PFSK-1 (cell line): ENCODE data around the gene CBLL1.

Experiments
- POLR2AphosphoS5 ChIP-seq: IDR thresholded peaks from 2 replicates; pipeline ENCODE4 v1.6.1; 2012; ENCODE audit warnings: low read depth, mild to moderate bottlenecking, control low read depth, low read length, moderate library complexity
- REST ChIP-seq, 2 experiments: IDR thresholded peaks; 2 replicates each; pipeline versions ENCODE4 v1.6.1 to v1.8.0; 2011 to 2012; ENCODE audit warnings: low read depth in 2 of 2, low read length in 2 of 2, control low read depth in 1 of 2, inconsistent platforms in 1 of 2, mild to moderate bottlenecking in 1 of 2, moderate library complexity in 1 of 2; ENCODE audit not compliant: insufficient read depth in 1 of 2
- TAF1 ChIP-seq: IDR thresholded peaks from 2 replicates; pipeline ENCODE4 v1.6.1; 2012; ENCODE audit warnings: low read length, control low read depth, borderline replicate concordance; ENCODE audit not compliant: insufficient read depth

- TF ChIP-seq POLR2AphosphoS5 (no peak), REST (IDR thresholded peaks at IDR 0.05; ENCODE audit: insufficient read depth in 1 of 2, low read depth in 2 of 2, low read length in 2 of 2) (no peak), TAF1 (no peak)
Observed at GRCh38 chr7:107711301-107711700, 32.6 kb upstream of the CBLL1 start.
